Kidney (tissue), 14 donors: ENCODE results near the gene WRNIP1. TPM values are rescaled to one million over a fixed set of nuclear protein-coding genes. Genes with fewer than 3 reads are reported as not detected.

Source experiments
- DNase-seq, 5 donors: peaks; one replicate each; pipeline ENCODE4 v3.0.0-alpha.2; 2013 to 2020
- FAIRE-seq: peaks from 2 replicates; lab custom pipeline; 2012; peaks lifted over from hg19 to GRCh38; lab: Jason Lieb, UNC
- H3K27ac ChIP-seq, 2 donors: one replicate each; pipeline ENCODE4 v1.7.0; 2013; ENCODE audit warnings: low read depth in 2 of 2, low read length in 2 of 2, inconsistent platforms in 1 of 2
- H3K27me3 ChIP-seq: one replicate; pipeline ENCODE4 v1.7.1; 2013; ENCODE audit warnings: low read length, inconsistent platforms; ENCODE audit not compliant: control insufficient read depth, insufficient read depth
- H3K36me3 ChIP-seq, 3 donors: one replicate each; pipeline versions ENCODE4 v1.7.0 to v1.7.1; 2013; ENCODE audit warnings: low read length in 3 of 3, control low read depth in 1 of 3, inconsistent platforms in 1 of 3; ENCODE audit not compliant: insufficient read depth in 3 of 3, control insufficient read depth in 2 of 3
- H3K4me1 ChIP-seq, 3 donors: one replicate each; pipeline versions ENCODE4 v1.7.0 to v1.7.1; 2013; ENCODE audit warnings: low read length in 3 of 3, inconsistent platforms in 1 of 3, low read depth in 1 of 3; ENCODE audit not compliant: control insufficient read depth in 2 of 3, insufficient read depth in 2 of 3
- H3K4me3 ChIP-seq, 3 donors: one replicate each; pipeline versions ENCODE4 v1.7.0 to v1.8.1; 2013; ENCODE audit warnings: low read length in 3 of 3, control low read depth in 1 of 3, inconsistent platforms in 1 of 3
- H3K9ac ChIP-seq, 3 donors: one replicate each; pipeline versions ENCODE4 v1.7.0 to v1.7.1; 2013; ENCODE audit warnings: low read length in 3 of 3, control low read depth in 1 of 3, inconsistent platforms in 1 of 3
- H3K9me3 ChIP-seq, 3 donors: one replicate each; pipeline versions ENCODE4 v1.7.0 to v1.7.1; 2013; ENCODE audit warnings: low read length in 3 of 3, control low read depth in 1 of 3, inconsistent platforms in 1 of 3; ENCODE audit not compliant: control insufficient read depth in 2 of 3, insufficient read depth in 1 of 3
- intact Hi-C: fragments of 100-400 bp; cut with DNase I; formaldehyde crosslinking; loops from one replicate; pipeline ENCODE4 v1.11.1; 2022
- polyA plus RNA-seq: library from polyadenylated mRNA; stranded (reverse); fragments of 350-450 nt; fragmentation: Illumina TruSeq; extraction: RNeasy Lipid Tissue Mini Kit (QIAGEN cat#74804); gene quantifications from one replicate; pipeline ENCODE4 v1.2.3, GENCODE V29; 2014; ENCODE audit warnings: low read depth, low replicate concordance; ENCODE audit not compliant: insufficient read depth
- total RNA-seq: library from RNA; stranded (reverse); fragmentation: NEBNext Ultra II Directional; extraction: Animal tissue kit (Norgen Biotek cat#: 25700); gene quantifications from one replicate; pipeline ENCODE4 v1.2.1, GENCODE V29; 2021
- TF ChIP-seq, protein P1 (sequence below): IDR thresholded peaks from 3 replicates; pipeline ENCODE4 v1.5.1; 2012; ENCODE audit warnings: mild to moderate bottlenecking, moderate library complexity, borderline replicate concordance; ENCODE audit not compliant: insufficient read depth; ENCODE audit errors: extremely low read depth
- donor health status: control.
- donor health status: control.
- donor health status: control.
- donor health status: control.
- donor health status: control.
- donor health status: DM: yes; HTN: yes; CAD: no.
- donor health status: Normal renal cell carcinoma (clear cell type).

Gene WRNIP1
- total and polyA plus RNA-seq, 2 donors from 2014 or later, result 38.0 to 46.3 TPM

DNA sequence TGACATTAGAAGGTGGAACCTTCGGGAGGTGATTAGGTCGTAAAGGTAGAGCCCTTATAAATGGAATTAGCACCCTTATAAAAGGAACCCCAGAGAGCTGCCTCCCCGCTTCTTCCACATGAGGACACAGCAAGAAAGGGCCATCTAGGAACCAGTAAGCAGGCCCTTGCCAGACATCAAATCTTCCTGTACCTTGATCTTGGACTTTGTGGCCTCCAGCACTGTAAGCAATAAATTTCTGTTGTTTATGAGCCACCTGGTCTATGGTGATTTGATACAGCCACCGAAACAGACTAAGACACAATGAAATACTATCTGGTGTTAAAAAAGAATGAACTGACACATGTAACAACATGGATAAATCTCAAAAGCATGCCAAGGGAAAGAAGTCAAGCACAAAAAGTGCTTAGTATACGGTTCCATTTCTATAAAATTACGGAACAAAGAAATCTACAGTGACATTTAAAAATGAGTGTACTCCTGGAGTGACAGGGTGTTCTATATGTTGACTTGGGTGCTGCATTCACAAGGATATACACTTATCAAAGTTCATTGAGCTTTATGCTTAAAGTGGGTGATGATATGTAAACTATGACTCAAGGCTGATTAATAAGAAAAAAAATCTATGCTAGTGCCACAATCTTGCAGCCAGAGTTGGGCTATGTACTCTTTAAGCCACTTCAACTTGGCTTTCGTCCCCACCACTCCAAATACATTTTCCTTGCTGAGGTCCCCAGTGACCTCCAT is 58.1 kb downstream of the WRNIP1 start:
- no peaks in the 10 kb centered on the region for H3K9me3 ChIP-seq
- H3K9ac ChIP-seq, result no peak overlapping the region
- peaks cover 3 to 10% (median 8%) of the 10 kb centered on the region in 3 donors for H3K4me1 ChIP-seq
- no peak overlapping the region for H3K4me3 ChIP-seq
- H3K36me3 ChIP-seq, result no peaks in the 10 kb centered on the region
- no peaks in the 10 kb centered on the region for H3K27me3 ChIP-seq
- DNase-seq (peak in 3 of 5 donors; percentile 60 to 86 (median 79)), FAIRE-seq (no peak)
- TF ChIP-seq, protein P1, sequence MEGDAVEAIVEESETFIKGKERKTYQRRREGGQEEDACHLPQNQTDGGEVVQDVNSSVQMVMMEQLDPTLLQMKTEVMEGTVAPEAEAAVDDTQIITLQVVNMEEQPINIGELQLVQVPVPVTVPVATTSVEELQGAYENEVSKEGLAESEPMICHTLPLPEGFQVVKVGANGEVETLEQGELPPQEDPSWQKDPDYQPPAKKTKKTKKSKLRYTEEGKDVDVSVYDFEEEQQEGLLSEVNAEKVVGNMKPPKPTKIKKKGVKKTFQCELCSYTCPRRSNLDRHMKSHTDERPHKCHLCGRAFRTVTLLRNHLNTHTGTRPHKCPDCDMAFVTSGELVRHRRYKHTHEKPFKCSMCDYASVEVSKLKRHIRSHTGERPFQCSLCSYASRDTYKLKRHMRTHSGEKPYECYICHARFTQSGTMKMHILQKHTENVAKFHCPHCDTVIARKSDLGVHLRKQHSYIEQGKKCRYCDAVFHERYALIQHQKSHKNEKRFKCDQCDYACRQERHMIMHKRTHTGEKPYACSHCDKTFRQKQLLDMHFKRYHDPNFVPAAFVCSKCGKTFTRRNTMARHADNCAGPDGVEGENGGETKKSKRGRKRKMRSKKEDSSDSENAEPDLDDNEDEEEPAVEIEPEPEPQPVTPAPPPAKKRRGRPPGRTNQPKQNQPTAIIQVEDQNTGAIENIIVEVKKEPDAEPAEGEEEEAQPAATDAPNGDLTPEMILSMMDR, result no peak
- H3K27ac ChIP-seq, result no peak overlapping the region
- intact Hi-C loops, result no loop called here

DNA sequence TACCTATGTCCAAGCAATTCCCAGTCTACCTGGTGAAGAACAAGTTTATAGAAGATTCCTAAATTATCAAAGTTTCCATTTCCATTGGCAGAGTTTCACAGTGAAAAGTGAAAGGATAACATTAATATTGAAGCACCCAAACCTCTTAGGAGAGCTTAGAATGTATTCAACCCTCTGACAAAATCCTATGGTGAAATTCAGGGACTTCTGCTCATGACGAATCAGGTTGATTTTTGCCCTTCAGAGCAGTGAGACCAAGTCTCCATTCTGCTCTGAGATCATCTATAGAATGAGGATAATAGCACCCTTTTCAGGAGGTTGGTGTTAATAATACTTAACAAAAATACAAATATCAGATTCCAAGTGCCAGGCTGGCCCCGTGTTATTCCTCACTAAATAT is 60.9 kb downstream of the WRNIP1 start:
- intact Hi-C loops, result no loop called here
- Histone ChIP-seq H3K36me3 (no peaks in the 10 kb centered on the region), H3K9me3 (no peaks in the 10 kb centered on the region), H3K27ac (no peak overlapping the region), H3K9ac (no peak overlapping the region), H3K27me3 (no peaks in the 10 kb centered on the region), H3K4me3 (no peak overlapping the region), H3K4me1 (no peaks in the 10 kb centered on the region)
- DNase-seq (no peak), FAIRE-seq (no peak)
- TF ChIP-seq, protein P1, result no peak

DNA sequence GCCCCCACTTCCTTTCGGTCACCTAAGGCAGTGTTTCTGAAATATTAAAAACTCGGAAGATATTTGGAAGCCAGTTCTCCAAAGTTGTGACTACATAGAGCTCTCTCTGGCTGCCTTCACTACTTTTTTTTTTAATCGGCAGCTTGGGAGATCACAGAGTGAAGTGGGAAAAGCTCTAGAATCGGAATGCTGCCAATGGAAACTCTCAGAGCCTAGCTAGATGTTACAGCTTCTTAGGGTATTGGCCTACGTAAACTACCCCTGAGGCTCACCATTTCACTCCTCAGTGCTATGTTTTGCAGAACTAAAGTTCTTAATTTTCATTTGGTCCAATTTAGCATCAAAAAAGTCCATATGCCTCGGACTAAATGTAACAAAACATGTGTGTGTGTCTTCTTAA is 61.9 kb downstream of the WRNIP1 start:
- FAIRE-seq (no peak), DNase-seq (no peak)
- TF ChIP-seq, protein P1, result no peak
- H3K27ac ChIP-seq, result no peak overlapping the region
- no peaks in the 10 kb centered on the region for H3K9me3 ChIP-seq
- no peak overlapping the region for H3K9ac ChIP-seq
- intact Hi-C loops, result no loop called here
- H3K4me3 ChIP-seq, result no peak overlapping the region
- no peaks in the 10 kb centered on the region for H3K4me1 ChIP-seq
- no peaks in the 10 kb centered on the region for H3K27me3 ChIP-seq
- H3K36me3 ChIP-seq, result no peaks in the 10 kb centered on the region
